Fibroblast of skin of scalp (primary cell): ENCODE results near the gene STAG3.

Source experiments
- DNase-seq: peaks from one replicate; pipeline ENCODE4 v3.0.0-alpha.2; 2013

The STAG3 gene

GRCh38 chr7:100156331-100157068 is 21.2 kb upstream of the STAG3 start:
- no peak for DNase-seq

DNA sequence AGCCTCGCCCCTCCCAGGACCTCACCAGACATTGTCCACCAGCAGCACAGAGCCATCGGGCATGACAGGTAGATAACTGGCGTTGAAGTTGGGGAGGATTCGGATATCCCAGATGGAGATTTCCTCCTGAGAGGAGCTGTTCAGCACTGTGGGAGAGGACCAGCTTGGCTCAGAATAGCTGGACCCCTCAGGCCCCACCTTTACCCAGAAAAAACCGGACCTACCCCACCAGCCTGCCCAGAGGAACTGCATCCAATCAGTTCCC is 20.7 kb upstream of the STAG3 start:
- DNase-seq, result no peak

DNA sequence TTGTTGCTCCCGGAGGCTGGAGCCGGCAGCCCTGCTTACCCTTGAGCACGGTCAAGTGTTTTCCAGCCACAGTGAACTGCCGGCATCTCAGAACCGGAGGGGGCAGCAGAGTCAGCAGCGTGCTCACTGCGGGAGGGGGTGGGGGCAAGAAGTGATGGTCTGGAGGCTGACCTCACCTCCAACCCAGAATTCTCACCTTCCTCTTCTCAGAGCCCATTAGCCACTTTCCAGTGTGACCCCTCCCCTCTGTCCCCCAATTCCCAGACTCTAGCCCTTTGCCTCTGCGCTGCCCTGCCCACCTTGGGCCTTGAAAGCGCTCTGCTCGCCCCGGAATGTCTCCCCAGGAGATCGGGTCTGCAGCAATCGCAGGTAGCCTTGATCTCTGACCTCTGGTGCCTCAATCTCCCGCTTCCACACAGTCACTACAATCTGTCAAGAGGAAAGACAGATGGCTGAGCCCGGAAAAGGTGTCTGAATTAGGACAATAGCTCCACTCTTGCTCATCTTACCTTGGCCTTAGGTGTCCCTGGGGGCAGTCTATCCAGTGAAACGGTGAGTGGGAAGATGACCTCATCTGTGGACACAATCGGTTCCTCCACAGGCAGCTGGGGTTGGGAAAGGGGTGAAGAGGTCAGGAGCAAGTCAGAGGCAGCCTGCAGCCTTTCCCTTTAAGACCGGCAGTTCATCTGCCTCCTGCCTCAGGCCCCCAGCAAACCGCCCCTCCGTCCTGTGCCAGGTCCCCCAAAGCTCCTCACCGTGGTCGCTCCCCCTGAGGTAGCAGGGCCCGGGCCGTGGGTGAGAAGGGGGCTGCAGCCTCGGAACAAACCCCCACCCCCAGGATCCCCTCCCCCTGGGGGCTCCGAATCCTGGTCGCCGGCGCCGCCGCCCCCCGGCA is 20.1 kb upstream of the STAG3 start:
- DNase-seq, result peak; percentile 11

- DNase-seq, result peak; percentile 85
Observed at GRCh38 chr7:100158229-100159098, 19.3 kb upstream of the STAG3 start, which contains the start of gene TRAPPC14. Gene TRAPPC14 (minus strand): TSS chr7:100158723. CDS start chr7:100158499, 224 bp downstream.

- peak; percentile 39 for DNase-seq
Observed at GRCh38 chr7:100159099-100159623, 18.6 kb upstream of the STAG3 start.

DNA sequence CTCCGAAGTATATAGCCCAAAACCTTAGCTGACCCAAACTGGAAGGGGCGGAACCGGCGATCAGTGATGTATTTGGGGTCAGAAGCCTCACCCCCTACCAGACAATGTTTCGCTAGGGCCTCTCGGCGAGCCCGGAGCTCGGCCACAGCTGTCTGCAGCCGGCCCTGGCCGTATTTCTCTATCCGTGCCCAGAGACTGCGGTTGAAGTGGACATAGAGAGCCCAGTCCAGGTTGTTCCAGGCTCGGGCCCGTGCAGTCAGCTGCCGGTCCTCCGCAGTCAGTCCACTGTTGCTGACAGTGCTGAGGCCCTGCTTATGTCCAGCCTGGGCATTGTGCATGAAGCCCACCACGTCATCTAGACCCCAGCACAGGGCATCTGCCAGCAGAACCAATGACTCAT is 17.7 kb upstream of the STAG3 start:
- no peak for DNase-seq

- no peak for DNase-seq
Observed at GRCh38 chr7:100163006-100163531, 14.6 kb upstream of the STAG3 start.

- no peak for DNase-seq
Observed at GRCh38 chr7:100163871-100164270, 13.8 kb upstream of the STAG3 start.

GRCh38 chr7:100166317-100166940 is 11.3 kb upstream of the STAG3 start:
- no peak for DNase-seq

DNA sequence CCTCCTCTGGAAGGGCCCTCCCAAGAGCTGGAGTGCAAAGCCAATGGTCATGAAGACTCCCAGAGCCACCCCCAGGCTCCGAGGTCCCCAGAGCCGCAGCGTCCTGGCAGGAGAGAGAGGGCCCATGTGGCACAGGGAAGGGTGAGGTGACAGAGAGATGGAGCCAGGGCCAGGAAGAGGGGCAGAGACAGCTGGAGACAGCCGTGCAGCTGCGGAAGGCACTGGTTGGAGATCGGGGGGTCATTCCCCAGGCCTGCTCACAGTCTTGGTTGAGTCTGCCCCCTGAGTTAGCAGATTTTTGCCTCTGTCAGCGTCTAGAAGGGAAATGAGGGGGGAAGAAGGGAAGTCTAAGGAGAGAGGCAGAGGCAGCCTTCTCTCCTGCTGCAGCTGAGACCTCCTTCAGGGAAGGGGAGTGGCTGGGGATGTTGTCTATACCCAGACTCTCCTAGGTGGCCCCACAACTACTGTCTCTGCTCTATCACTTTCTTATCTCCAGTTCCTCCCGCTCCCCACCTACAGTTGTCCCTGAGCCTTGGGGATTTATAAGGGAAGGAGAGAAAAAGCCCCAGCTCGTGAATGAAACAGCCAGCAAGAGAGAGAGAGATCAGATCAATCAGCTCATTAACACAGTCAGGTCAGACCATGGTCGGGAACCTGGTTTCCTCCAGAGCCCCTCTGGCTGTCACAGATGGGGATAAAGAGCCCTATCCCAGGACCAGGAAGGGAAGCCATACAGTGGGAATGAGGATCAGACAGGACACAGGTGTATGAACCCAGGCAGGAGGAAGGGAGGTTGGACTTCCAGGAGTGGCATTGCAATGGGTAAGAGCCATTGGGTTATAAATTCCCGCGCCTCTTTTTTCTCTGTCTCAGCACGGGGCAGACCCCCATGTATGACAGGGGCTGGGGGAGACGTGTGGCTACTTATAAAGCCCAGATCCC is 10.5 kb upstream of the STAG3 start:
- no peak for DNase-seq

GRCh38 chr7:100167912-100168323 is 9.8 kb upstream of the STAG3 start:
- DNase-seq, result peak; percentile 28

DNA sequence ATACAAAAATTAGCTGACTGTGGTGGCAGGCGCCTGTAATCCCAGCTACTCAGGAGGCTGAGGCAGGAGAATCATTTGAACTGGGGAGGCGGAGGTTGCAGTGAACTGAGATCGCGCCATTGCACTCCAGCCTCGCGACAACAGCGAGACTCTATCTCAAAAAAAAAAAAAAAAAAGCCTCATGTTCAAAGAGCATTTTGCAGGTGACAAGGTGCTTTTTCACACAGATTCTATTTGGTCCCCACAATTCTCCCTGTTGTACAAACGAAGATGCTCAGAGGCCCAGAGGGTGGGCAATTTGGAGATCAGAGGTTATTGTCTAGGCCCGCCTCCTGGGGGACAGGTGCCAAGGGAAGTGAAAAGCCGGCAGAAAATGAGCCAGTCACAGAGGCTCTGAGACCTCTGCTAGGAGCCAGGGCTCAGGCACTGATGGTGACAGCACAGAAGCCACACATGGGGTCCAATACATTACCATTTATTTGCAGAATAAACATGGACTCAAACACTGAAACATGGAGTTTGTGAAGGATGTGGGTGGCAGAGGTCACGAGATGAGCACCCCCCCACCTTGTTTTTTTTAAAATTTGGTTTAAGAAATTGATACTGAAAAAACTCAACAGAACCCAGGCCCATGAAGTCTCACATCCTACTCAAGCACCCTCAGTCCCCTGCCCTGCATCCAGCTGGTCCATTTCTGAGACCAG is 8.4 kb upstream of the STAG3 start:
- DNase-seq, result no peak

DNA sequence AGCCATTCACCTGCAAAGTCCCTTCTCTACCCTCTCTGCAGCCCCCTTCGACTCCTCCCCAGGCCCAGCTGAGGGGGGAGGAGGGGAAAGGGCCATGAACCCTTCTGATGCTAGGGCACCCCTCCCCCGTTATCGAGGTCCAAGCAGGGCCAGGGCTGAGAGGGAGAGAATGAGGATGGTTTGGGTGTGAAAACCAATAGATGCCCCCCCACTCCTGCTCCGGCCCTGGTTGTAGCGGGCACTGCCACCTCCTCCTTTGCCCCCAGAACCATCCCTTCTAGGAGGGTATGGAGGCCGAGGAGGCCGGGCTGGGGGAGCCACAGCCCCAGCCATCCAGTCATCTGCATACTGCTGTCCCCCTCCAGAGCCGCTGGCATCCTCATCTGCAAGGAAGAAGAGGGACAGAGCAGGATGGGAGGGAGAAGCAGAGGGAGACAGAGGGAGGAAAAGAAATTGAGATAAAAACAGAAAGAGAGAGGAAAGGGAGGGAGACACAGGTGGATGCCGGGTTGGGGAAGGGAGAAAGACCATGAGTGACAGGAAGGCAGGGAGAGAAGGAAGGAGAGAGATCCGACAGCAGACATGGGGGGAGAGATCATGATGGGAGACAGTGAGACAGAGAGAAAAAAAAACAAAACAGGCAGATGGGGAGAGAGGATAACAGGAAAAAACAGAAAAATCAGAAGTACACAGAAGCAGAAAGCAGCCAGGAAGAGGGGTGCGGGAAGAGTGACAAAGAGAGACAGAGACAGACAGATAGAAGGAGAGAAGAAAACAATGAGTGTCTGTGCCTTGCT is 7.4 kb upstream of the STAG3 start:
- no peak for DNase-seq

- no peak for DNase-seq
Observed at GRCh38 chr7:100171087-100171681, 6.5 kb upstream of the STAG3 start.

DNA sequence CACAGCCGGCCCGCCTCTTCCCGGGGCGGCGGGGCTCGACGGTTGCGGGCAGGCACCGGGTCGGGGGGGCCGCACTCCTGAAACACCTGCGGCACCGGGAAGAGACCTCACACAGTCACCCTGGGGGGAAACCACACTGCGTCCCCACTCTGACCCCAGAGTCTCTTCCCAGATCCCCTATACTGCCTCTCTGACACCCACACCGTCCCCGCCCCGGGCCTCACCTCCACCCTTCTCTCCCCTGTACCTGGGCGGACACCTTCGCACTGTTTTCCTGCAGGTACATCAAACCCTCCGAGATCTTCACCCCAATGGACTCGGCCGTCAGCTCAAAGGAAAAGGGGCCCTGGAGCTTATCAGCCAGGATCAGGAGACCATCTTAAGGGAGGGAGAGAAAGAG is 5.9 kb upstream of the STAG3 start:
- no peak for DNase-seq

- no peak for DNase-seq
Observed at GRCh38 chr7:100173806-100174495, 3.8 kb upstream of the STAG3 start.

- DNase-seq, result no peak
Observed at GRCh38 chr7:100174582-100174981, 3.1 kb upstream of the STAG3 start.

GRCh38 chr7:100175296-100175935 is 2.3 kb upstream of the STAG3 start:
- DNase-seq, result no peak
